ENCODE data around the gene EPB41L3.

EPB41L3 gene

DNA sequence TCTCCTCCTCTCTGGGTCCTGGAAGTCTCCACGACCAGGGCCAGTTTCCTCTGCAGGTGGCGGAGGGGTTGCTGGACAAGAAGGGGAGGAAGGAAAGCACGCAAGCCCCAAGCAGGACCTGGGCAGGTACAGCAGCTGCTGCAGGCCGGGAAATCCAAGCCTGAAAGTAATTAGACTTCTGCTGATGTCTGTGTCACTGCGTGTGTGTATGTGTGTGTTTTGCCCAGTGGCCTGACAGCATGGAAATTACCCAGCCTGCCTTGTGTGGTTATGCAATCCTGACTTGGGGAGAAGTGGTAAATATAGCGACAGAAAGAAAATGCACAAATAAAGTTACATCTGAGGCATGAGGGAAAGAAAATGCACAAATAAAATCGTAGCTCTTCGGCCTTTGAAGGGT lies 126.5 kb downstream of the EPB41L3 start:
- peak; percentile 25 for DNase-seq (ENCODE audit: low read depth)
- TF ChIP-seq, protein P1, sequence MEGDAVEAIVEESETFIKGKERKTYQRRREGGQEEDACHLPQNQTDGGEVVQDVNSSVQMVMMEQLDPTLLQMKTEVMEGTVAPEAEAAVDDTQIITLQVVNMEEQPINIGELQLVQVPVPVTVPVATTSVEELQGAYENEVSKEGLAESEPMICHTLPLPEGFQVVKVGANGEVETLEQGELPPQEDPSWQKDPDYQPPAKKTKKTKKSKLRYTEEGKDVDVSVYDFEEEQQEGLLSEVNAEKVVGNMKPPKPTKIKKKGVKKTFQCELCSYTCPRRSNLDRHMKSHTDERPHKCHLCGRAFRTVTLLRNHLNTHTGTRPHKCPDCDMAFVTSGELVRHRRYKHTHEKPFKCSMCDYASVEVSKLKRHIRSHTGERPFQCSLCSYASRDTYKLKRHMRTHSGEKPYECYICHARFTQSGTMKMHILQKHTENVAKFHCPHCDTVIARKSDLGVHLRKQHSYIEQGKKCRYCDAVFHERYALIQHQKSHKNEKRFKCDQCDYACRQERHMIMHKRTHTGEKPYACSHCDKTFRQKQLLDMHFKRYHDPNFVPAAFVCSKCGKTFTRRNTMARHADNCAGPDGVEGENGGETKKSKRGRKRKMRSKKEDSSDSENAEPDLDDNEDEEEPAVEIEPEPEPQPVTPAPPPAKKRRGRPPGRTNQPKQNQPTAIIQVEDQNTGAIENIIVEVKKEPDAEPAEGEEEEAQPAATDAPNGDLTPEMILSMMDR (conservative IDR thresholded peaks at IDR 0.05; ENCODE audit: control insufficient read depth, insufficient read depth, low read depth, low read length): no peak
- no peak overlapping the region for H3K4me3 ChIP-seq (ENCODE audit: control insufficient read depth, low read depth, low read length)

DNA sequence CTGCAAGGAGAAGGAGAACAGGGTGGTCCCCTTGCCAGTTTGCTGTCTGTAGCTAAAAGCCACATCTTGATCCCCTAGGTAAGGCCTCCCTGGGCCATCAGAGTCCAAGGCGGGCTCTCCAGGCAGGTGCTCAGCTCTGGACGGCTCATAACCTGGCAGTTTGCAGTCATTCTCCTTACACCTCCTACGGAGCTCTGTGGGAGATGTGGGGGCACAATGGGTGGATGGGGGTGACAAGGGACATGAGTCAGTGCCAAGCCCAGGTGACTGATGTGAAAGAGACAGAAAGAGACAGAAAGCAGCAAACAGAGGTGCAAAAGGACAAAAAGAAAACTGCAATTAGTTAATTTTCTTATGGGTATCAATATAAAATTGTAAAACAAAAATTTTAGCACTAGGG lies 127.7 kb downstream of the EPB41L3 start:
- DNase-seq (ENCODE audit: low read depth): no peak
- TF ChIP-seq, protein P1 (conservative IDR thresholded peaks at IDR 0.05; ENCODE audit: control insufficient read depth, insufficient read depth, low read depth, low read length): no peak
- H3K4me3 ChIP-seq (ENCODE audit: control insufficient read depth, low read depth, low read length): no peak overlapping the region

DNA sequence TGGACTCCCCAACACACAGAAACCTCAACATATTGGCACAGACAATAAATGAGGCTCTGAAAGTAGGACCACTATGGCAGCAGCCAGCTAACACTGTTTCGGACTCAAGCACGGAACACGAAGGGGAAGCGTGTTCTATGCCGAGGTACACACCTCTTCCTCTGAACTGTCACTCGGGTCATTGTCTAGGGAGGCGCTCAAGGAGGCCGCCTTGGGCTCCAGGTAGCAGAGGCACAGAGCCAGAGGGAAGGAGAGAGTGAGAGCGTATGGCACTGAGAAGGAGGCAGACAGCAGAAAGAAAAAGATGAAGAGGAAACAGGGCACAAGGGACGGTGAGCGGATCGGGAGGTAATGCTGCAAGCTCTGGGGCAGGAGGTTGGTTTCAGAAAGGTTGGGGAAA lies 128.1 kb downstream of the EPB41L3 start:
- no peak for DNase-seq (ENCODE audit: low read depth)
- TF ChIP-seq, protein P1 (conservative IDR thresholded peaks at IDR 0.05; ENCODE audit: control insufficient read depth, insufficient read depth, low read depth, low read length): no peak
- no peak overlapping the region for H3K4me3 ChIP-seq (ENCODE audit: control insufficient read depth, low read depth, low read length)

DNA sequence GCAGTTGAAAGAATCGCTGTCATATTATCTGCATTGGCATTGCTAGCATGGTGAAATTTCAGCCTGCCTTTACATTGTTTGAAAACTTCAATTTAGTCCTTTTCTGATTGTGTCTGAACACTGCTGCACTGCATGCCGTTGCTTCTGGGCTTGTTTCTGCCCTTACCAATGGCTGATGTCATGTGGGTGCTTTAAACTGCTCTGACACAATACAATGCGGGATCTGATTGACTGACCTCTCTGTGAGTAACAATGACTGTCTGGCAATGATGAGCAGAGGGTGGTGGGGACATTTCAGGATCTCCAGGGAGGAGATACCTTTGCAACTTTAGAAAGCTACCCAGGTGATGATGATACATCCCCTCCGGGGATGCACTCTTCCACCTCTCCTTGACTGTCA lies 128.8 kb downstream of the EPB41L3 start:
- TF ChIP-seq, protein P1 (conservative IDR thresholded peaks at IDR 0.05; ENCODE audit: control insufficient read depth, insufficient read depth, low read depth, low read length): no peak
- DNase-seq (ENCODE audit: low read depth): no peak

DNA sequence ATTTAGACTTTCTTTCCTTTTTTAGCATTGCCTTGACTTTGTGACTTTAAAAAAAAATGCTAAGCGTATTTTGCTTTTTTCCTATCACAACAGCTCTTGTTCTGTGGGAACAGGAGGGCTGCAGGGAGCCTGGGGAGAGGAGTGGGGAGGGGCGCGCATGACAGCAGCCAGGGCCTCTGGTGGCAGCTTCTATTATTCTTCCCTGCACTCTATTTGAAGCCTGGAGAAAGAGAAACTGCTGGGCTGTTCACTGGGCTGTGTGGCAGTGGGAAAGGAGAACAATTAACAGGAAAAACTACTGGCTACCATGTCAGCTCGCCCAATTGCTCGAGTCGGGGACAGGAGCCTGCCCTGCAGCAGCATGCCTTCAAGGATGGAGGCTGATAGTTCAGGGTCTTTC lies 129.3 kb downstream of the EPB41L3 start:
- no peak for DNase-seq (ENCODE audit: low read depth)
- TF ChIP-seq, protein P1 (conservative IDR thresholded peaks at IDR 0.05; ENCODE audit: control insufficient read depth, insufficient read depth, low read depth, low read length): no peak
- no peak overlapping the region for H3K4me3 ChIP-seq (ENCODE audit: control insufficient read depth, low read depth, low read length)

More for the DNA sequence above, 128.8 kb downstream of the EPB41L3 start:
- H3K4me3 ChIP-seq (ENCODE audit: control insufficient read depth, low read depth, low read length): no peak overlapping the region

DNA sequence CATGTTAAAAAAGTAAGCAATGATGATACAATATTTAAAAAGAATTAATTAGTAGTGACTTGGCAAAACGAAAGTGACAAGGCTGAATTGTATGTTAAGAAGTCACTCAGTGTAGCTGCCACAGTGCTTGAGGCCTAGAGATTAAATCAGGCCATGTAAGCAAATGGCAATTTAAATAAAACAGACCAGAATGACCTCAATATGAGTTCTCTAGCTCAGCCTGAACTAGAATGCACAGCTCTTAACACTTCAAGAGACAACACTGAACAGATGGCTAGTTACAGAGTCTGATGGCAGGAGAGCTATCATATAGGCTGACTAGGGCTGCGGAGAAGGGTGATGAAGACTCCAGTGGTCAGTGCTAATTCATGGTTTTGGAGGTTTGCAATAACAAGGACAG lies 130.3 kb downstream of the EPB41L3 start:
- TF ChIP-seq, protein P1 (conservative IDR thresholded peaks at IDR 0.05; ENCODE audit: control insufficient read depth, insufficient read depth, low read depth, low read length): no peak
- DNase-seq (ENCODE audit: low read depth): no peak
- no peak overlapping the region for H3K4me3 ChIP-seq (ENCODE audit: control insufficient read depth, low read depth, low read length)

DNA sequence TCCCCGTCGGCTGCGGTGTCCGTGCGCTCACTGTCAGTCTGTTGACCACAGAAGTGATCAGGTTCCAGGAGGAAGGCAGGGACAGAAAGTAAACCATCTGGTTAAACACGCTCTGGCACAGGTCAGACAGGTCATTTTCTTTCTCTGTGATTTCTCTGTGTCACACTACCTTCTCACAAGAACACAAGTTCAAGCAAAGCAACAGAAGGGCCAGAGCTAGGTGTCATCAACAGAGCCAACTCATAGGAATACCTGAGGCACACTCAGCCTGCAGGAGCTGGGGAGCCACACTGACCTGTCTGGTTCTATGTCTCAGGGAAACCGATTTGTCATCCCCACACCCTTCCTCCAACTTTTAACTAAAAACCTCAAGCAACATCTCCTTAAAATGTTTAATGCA lies 133.2 kb downstream of the EPB41L3 start:
- TF ChIP-seq, protein P1 (conservative IDR thresholded peaks at IDR 0.05; ENCODE audit: control insufficient read depth, insufficient read depth, low read depth, low read length): no peak
- H3K4me3 ChIP-seq (ENCODE audit: control insufficient read depth, low read depth, low read length): no peak overlapping the region
- DNase-seq (ENCODE audit: low read depth): no peak

Measured in fibroblast of mammary gland (primary cell).